K562 (cell line): Measurements from ENCODE around the gene EGR1. TPM values are rescaled to one million over a fixed set of nuclear protein-coding genes. Genes with fewer than 3 reads are reported as not detected.

Source experiments
- ELK1 ChIP-seq: sonication (generic); formaldehyde crosslinking; IDR thresholded peaks from 2 replicates; pipeline ENCODE4 v1.8.1; 2022; ENCODE audit warnings: missing genetic modification reagents
- MAFG ChIP-seq: fragments of 450-650 bp; conservative IDR thresholded peaks from 2 replicates; pipeline ENCODE4 v1.6.1; 2016; ENCODE audit warnings: missing genetic modification characterization, missing compliant biosample characterization
- NCOR1 ChIP-seq: fragments of 450-650 bp; IDR thresholded peaks from 2 replicates; pipeline ENCODE4 v1.6.1; 2016; ENCODE audit warnings: mild to moderate bottlenecking, moderate library complexity
- RBM14 ChIP-seq: fragments of 200-400 bp; formaldehyde crosslinking; IDR thresholded peaks from 2 replicates; pipeline ENCODE4 v1.6.1; 2018; ENCODE audit warnings: low read depth, mild to moderate bottlenecking, low read length, moderate library complexity, borderline replicate concordance; ENCODE audit not compliant: insufficient read depth
- RBM15 ChIP-seq: fragments of 200-400 bp; formaldehyde crosslinking; IDR thresholded peaks from 2 replicates; pipeline ENCODE4 v1.6.1; 2018; ENCODE audit warnings: mild to moderate bottlenecking, low read length, moderate library complexity; ENCODE audit not compliant: insufficient read depth
- RHOXF2B ChIP-seq: fragments of 250-450 bp; sonication (Bioruptor Pico); conservative IDR thresholded peaks from 2 replicates; pipeline ENCODE4 v1.5.1; 2021
- SMAD3 ChIP-seq: fragments of 450-650 bp; formaldehyde crosslinking; conservative IDR thresholded peaks from 2 replicates; pipeline ENCODE4 v1.4.0; 2020; ENCODE audit warnings: mild to moderate bottlenecking
- SRSF1 ChIP-seq: fragments of 200-400 bp; formaldehyde crosslinking; IDR thresholded peaks from 2 replicates; pipeline ENCODE4 v1.6.1; 2017; ENCODE audit warnings: mild to moderate bottlenecking, low read depth, low read length, moderate library complexity
- TEAD4 ChIP-seq, 2 experiments: sonication (generic) in 1 of 2; formaldehyde crosslinking in 1 of 2; IDR thresholded peaks; 2 replicates each; pipeline versions ENCODE4 v1.6.1 to v1.8.0; 2012 to 2022; ENCODE audit warnings: borderline replicate concordance in 1 of 2, inconsistent platforms in 1 of 2, low read length in 1 of 2, mild to moderate bottlenecking in 1 of 2, missing genetic modification reagents in 1 of 2
- THRA ChIP-seq: fragments of 450-650 bp; IDR thresholded peaks from 2 replicates; pipeline ENCODE4 v1.6.1; 2017; ENCODE audit warnings: mild to moderate bottlenecking, moderate library complexity
- TRIM24 ChIP-seq, 2 experiments: fragments of 450-650 bp; IDR thresholded peaks; 2 replicates each; pipeline ENCODE4 v1.6.1; 2016
- ZBTB34 ChIP-seq: fragments of 250-450 bp; sonication (Bioruptor Pico); IDR thresholded peaks from 2 replicates; pipeline ENCODE4 v1.8.0; 2021; ENCODE audit warnings: mild to moderate bottlenecking, moderate library complexity
- ZNF121 ChIP-seq: sonication (generic); formaldehyde crosslinking; conservative IDR thresholded peaks from 2 replicates; pipeline ENCODE4 v1.8.0; 2022; ENCODE audit warnings: missing genetic modification reagents
- ZNF318 ChIP-seq, 2 experiments: fragments of 450-650 bp; IDR thresholded peaks; 2 replicates each; pipeline ENCODE4 v1.6.1; 2016; ENCODE audit warnings: mild to moderate bottlenecking in 2 of 2, borderline replicate concordance in 1 of 2, low read depth in 1 of 2, moderate library complexity in 1 of 2
- polyA plus RNA-seq, 8 experiments: library from polyadenylated mRNA; depleted of rRNA in 4 of 8; stranded (reverse) in 5 of 8; unstranded in 3 of 8; fragments of >200 nt; fragmentation: Nextera tagmentation in 2 of 8; fragmentation: Illumina TruSeq in 1 of 8; extraction: Ambion mirVana in 2 of 8; extraction: Trizol in 1 of 8; gene quantifications; 2 replicates each; pipeline versions ENCODE4 v1.2.1 to v1.2.3, GENCODE V29; 2011 to 2014; ENCODE audit warnings: inconsistent platforms in 1 of 8, missing spikeins in 1 of 8
- total RNA-seq, 7 experiments: library from RNA; depleted of rRNA in 6 of 7; stranded (reverse); fragments of >200 nt in 6 of 7; fragmentation: Illumina TruSeq in 2 of 7; extraction: Trizol in 2 of 7; gene quantifications; 2 replicates each; pipeline versions ENCODE4 v1.2.1 to v1.2.3, GENCODE V29; 2011 to 2021; ENCODE audit warnings: low replicate concordance in 1 of 7

EGR1 gene
- total and polyA plus RNA-seq, 9 of the 15 experiments (the other 6 are each of a cell fraction or from before 2014, with no cell fraction given) = 1.3 to 132 (median 21.5) TPM

GRCh38 chr5:138466900-138467710, 1.8 kb downstream of the EGR1 start (continued):
- no peak for TF ChIP-seq ZNF318 (IDR thresholded peaks at IDR 0.05; ENCODE audit: borderline replicate concordance in 1 of 2, low read depth in 1 of 2)
- TF ChIP-seq ZBTB34 (CRISPR knock-in tag) = no peak
- peak; percentile 3 for TF ChIP-seq NCOR1
- TF ChIP-seq MAFG (tag) = no peak
- TF ChIP-seq ZNF121 (CRISPR knock-in tag) = no peak
- TF ChIP-seq RHOXF2B = no peak
- TF ChIP-seq TEAD4 (IDR thresholded peaks at IDR 0.05; ENCODE audit: low read length) = no peak
- TF ChIP-seq TEAD4 (CRISPR knock-in tag; IDR thresholded peaks at IDR 0.05; ENCODE audit: borderline replicate concordance) = no peak
- TF ChIP-seq RBM15 = peak; percentile 100
- no peak for TF ChIP-seq THRA
- no peak for TF ChIP-seq TRIM24 (IDR thresholded peaks at IDR 0.05)
- no peak for TF ChIP-seq SMAD3 (CRISPR knock-in tag)
- peak; percentile 17; the same call in 1 of the 2 replicates for TF ChIP-seq ELK1
- peak; percentile 98; the same call in 1 of the 2 replicates for TF ChIP-seq RBM14
- TF ChIP-seq SRSF1 = peak; percentile 65; the same call in 1 of the 2 replicates
